HEK293 (cell line): ENCODE measurements around the gene KCNT1.

Experiments
- CTCF ChIA-PET: fragments of 350-600 bp; formaldehyde crosslinking; extraction: SDS; loops from one replicate; lab custom pipeline; 2021; ENCODE audit warnings: antibody characterized with exemption; lab: Yijun Ruan, JAX
- POLR2A ChIA-PET: fragments of 300-600 bp; formaldehyde crosslinking; extraction: SDS; loops from one replicate; lab custom pipeline; 2020; ENCODE audit warnings: antibody characterized with exemption, inconsistent platforms; lab: Yijun Ruan, JAX
- H3K27ac ChIP-seq: fragments of 200-500 bp; sonication (Bioruptor generic); 2 replicates; pipeline ENCODE4 v1.5.1; 2014; ENCODE audit warnings: low read depth, low read length, control low read depth, inconsistent platforms; ENCODE audit errors: extremely low read depth
- H3K36me3 ChIP-seq, 2 experiments: fragments of 200-500 bp in 1 of 2; sonication (Bioruptor generic) in 1 of 2; 1 replicate in 1 of 2; 2 replicates in 1 of 2; pipeline ENCODE4 v1.5.1; 2014 to 2017; ENCODE audit warnings: inconsistent platforms in 2 of 2, low read length in 2 of 2; ENCODE audit not compliant: control insufficient read depth in 2 of 2, insufficient read depth in 1 of 2
- H3K4me1 ChIP-seq: fragments of 200-500 bp; sonication (Bioruptor generic); 2 replicates; pipeline ENCODE4 v1.5.1; 2014; ENCODE audit warnings: mild to moderate bottlenecking, low read length, inconsistent platforms; ENCODE audit not compliant: control insufficient read depth, insufficient read depth
- H3K4me3 ChIP-seq: 2 replicates; pipeline ENCODE4 v1.5.1; 2011; ENCODE audit warnings: low read depth, mild to moderate bottlenecking, control low read depth, low read length, moderate library complexity
- H3K9me3 ChIP-seq: fragments of 200-500 bp; sonication (Bioruptor generic); 2 replicates; pipeline ENCODE4 v1.5.1; 2014; ENCODE audit warnings: low read depth, low read length, inconsistent platforms; ENCODE audit not compliant: control insufficient read depth, insufficient read depth
- KLF7 ChIP-seq: fragments of 450-650 bp; formaldehyde crosslinking; IDR thresholded peaks from 2 replicates; pipeline ENCODE4 v1.5.1; 2016; ENCODE audit warnings: missing biosample characterization, missing genetic modification characterization, borderline replicate concordance
- REST ChIP-seq: fragments of 450-650 bp; formaldehyde crosslinking; IDR thresholded peaks from 2 replicates; pipeline ENCODE4 v1.5.1; 2016; ENCODE audit warnings: missing biosample characterization, missing genetic modification characterization
- SCRT2 ChIP-seq: fragments of 450-650 bp; formaldehyde crosslinking; IDR thresholded peaks from 2 replicates; pipeline ENCODE4 v1.5.1; 2016; ENCODE audit warnings: missing biosample characterization, missing genetic modification characterization
- SETDB1 ChIP-seq: IDR thresholded peaks from one replicate; pipeline ENCODE4 v1.6.1; 2017; ENCODE audit warnings: mild to moderate bottlenecking, low read length, moderate library complexity, mixed read lengths; ENCODE audit not compliant: insufficient read length
- ZBTB11 ChIP-seq: fragments of 450-650 bp; formaldehyde crosslinking; conservative IDR thresholded peaks from 2 replicates; pipeline ENCODE4 v1.5.1; 2016; ENCODE audit warnings: low read depth, missing biosample characterization, missing genetic modification characterization
- ZBTB20 ChIP-seq: fragments of 450-650 bp; formaldehyde crosslinking; IDR thresholded peaks from 2 replicates; pipeline ENCODE4 v1.5.1; 2016; ENCODE audit warnings: missing biosample characterization, missing genetic modification characterization
- ZBTB7A ChIP-seq: fragments of 450-650 bp; formaldehyde crosslinking; IDR thresholded peaks from 2 replicates; pipeline ENCODE4 v1.5.1; 2016; ENCODE audit warnings: low read depth, missing biosample characterization, missing genetic modification characterization
- ZNF132 ChIP-seq: fragments of 450-650 bp; formaldehyde crosslinking; IDR thresholded peaks from 2 replicates; pipeline ENCODE4 v1.5.1; 2017; ENCODE audit warnings: missing biosample characterization, missing genetic modification characterization, borderline replicate concordance
- ZNF16 ChIP-seq: fragments of 450-650 bp; formaldehyde crosslinking; IDR thresholded peaks from 2 replicates; pipeline ENCODE4 v1.5.1; 2016; ENCODE audit warnings: low read depth, missing biosample characterization, missing genetic modification characterization
- ZNF184 ChIP-seq: fragments of 450-650 bp; IDR thresholded peaks from 2 replicates; pipeline ENCODE4 v1.5.1; 2018; ENCODE audit warnings: missing biosample characterization, mild to moderate bottlenecking, missing genetic modification characterization
- ZNF610 ChIP-seq: fragments of 450-650 bp; formaldehyde crosslinking; IDR thresholded peaks from 2 replicates; pipeline ENCODE4 v1.5.1; 2016; ENCODE audit warnings: missing biosample characterization, missing genetic modification characterization, borderline replicate concordance
- ZNF785 ChIP-seq: fragments of 450-650 bp; formaldehyde crosslinking; IDR thresholded peaks from 2 replicates; pipeline ENCODE4 v1.5.1; 2016; ENCODE audit warnings: missing biosample characterization, missing genetic modification characterization
- ZSCAN30 ChIP-seq: fragments of 450-650 bp; IDR thresholded peaks from 2 replicates; pipeline ENCODE4 v1.5.1; 2018; ENCODE audit warnings: missing biosample characterization, mild to moderate bottlenecking, missing genetic modification characterization, moderate library complexity
- TF ChIP-seq, protein P1 (sequence below): fragments of 450-650 bp; formaldehyde crosslinking; IDR thresholded peaks from 2 replicates; pipeline ENCODE4 v1.5.1; 2016; ENCODE audit warnings: missing biosample characterization, missing genetic modification characterization
- TF ChIP-seq, protein P2 (sequence below): fragments of 450-650 bp; IDR thresholded peaks from 2 replicates; pipeline ENCODE4 v1.5.1; 2018; ENCODE audit warnings: missing biosample characterization, mild to moderate bottlenecking, missing genetic modification characterization

KCNT1 gene

DNA sequence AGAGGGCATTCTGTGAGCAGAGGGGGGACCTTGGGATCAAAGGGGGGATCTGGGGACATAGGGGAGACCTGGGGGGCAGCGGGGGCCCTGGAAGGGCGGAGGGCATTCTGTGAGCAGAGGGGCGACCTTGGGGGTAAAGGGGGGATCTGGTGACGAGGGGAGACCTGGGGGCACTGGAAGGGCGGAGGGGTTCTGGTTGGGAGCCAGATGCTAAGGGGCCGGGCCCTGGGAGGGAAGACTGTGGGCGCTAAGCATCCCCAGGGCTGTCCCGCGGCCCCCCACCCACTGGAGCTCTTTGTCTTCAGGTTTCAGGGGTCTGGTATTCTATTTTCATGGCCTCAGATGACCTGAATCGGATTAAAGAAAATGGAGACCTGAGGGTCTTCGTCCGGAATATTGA, 38.1 kb upstream of the KCNT1 start (continued):
- TF ChIP-seq REST (tag by site-specific recombination): no peak
- TF ChIP-seq SCRT2 (tag by site-specific recombination): no peak
- TF ChIP-seq ZSCAN30 (tag by site-specific recombination): no peak
- TF ChIP-seq ZNF16: no peak
- no peak for TF ChIP-seq ZNF610 (tag by site-specific recombination)
- TF ChIP-seq, protein P1, sequence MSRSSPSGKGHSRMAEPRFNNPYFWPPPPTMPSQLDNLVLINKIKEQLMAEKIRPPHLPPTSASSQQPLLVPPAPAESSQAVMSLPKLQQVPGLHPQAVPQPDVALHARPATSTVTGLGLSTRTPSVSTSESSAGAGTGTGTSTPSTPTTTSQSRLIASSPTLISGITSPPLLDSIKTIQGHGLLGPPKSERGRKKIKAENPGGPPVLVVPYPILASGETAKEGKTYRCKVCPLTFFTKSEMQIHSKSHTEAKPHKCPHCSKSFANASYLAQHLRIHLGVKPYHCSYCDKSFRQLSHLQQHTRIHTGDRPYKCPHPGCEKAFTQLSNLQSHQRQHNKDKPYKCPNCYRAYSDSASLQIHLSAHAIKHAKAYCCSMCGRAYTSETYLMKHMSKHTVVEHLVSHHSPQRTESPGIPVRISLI (tag by site-specific recombination): no peak
- no peak for TF ChIP-seq ZBTB7A
- TF ChIP-seq, protein P2, sequence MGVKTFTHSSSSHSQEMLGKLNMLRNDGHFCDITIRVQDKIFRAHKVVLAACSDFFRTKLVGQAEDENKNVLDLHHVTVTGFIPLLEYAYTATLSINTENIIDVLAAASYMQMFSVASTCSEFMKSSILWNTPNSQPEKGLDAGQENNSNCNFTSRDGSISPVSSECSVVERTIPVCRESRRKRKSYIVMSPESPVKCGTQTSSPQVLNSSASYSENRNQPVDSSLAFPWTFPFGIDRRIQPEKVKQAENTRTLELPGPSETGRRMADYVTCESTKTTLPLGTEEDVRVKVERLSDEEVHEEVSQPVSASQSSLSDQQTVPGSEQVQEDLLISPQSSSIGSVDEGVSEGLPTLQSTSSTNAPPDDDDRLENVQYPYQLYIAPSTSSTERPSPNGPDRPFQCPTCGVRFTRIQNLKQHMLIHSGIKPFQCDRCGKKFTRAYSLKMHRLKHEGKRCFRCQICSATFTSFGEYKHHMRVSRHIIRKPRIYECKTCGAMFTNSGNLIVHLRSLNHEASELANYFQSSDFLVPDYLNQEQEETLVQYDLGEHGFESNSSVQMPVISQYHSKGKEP: no peak
- TF ChIP-seq SETDB1: no peak

DNA sequence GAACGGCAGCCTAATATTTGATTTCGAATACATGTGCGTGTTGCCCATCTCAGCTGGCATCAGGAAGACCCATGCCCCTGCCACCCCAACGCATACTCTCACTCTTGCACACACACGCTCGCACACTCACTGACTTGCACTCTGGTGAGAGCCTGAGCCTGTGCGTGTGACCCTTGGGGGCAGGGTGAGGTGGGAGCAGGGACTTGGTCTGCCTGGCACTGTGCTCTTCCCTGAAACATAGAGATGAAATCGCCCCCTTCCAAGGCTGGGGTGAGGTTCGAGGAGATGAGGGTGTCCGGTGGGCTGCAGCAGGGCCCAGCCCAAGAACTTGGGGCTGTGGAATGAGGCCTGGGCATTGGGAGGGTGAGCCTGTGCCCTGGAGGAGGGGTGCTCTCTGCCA, 37.7 kb upstream of the KCNT1 start:
- no peaks in the 10 kb centered on the region for H3K4me1 ChIP-seq
- no peaks in the 10 kb centered on the region for H3K36me3 ChIP-seq
- ChIA-PET POLR2A (no interaction called here), CTCF (no interaction called here)
- no peak overlapping the region for H3K27ac ChIP-seq
- no peaks in the 10 kb centered on the region for H3K9me3 ChIP-seq
- H3K4me3 ChIP-seq: no peak overlapping the region
- no peak for TF ChIP-seq ZNF132 (tag by site-specific recombination)
- TF ChIP-seq, protein P2: no peak
- no peak for TF ChIP-seq KLF7
- TF ChIP-seq ZNF184 (tag by site-specific recombination): no peak
- no peak for TF ChIP-seq ZBTB20 (tag by site-specific recombination)
- TF ChIP-seq ZBTB11 (tag by site-specific recombination): no peak
- no peak for TF ChIP-seq ZNF785 (tag by site-specific recombination)
